ENCODE measurements around the gene SYNDIG1.

Gene SYNDIG1

GRCh38 chr20:24439737-24440387 lies 29.6 kb upstream of the SYNDIG1 start:
- Histone ChIP-seq H3K4ac (ENCODE audit: low read depth, low read length) (no peak overlapping the region), H2BK5ac (ENCODE audit: low read depth, low read length, poor library complexity) (no peak overlapping the region), H2AK5ac (ENCODE audit: low read length) (no peak overlapping the region), H3K4me2 (ENCODE audit: low read length) (no peak overlapping the region), H4K12ac (ENCODE audit: low read depth, low read length) (no peak overlapping the region), H3K27ac (ENCODE audit: low read depth, low read length) (no peak overlapping the region), H3K27me3 (ENCODE audit: insufficient read depth, low read length) (no peaks in the 10 kb centered on the region), H2BK120ac (ENCODE audit: insufficient read depth, low read length, poor library complexity) (no peak overlapping the region), H3K23ac (ENCODE audit: low read length) (no peak overlapping the region), H3K4me1 (ENCODE audit: control insufficient read depth in 1 of 2, insufficient read depth in 2 of 2, low read length in 2 of 2) (peaks cover 12 to 15% of the 10 kb centered on the region in 2 experiments), H3K9ac (ENCODE audit: low read length) (no peak overlapping the region), H3K79me2 (ENCODE audit: control insufficient read depth, insufficient read depth, low read length, poor library complexity) (no peaks in the 10 kb centered on the region), H3K9me3 (ENCODE audit: insufficient read depth, low read depth, low read length) (no peaks in the 10 kb centered on the region), H3K14ac (ENCODE audit: low read length) (no peak overlapping the region), H2AFZ (ENCODE audit: insufficient read depth, low read length, poor library complexity) (no peak overlapping the region), H2BK12ac (ENCODE audit: low read length) (no peak overlapping the region), H3K4me3 (ENCODE audit: low read depth, low read length) (no peak overlapping the region), H3K36me3 (ENCODE audit: control insufficient read depth in 1 of 2, insufficient read depth in 2 of 2, low read length in 2 of 2) (no peaks in the 10 kb centered on the region), H3K79me1 (ENCODE audit: low read length) (no peaks in the 10 kb centered on the region), H4K91ac (ENCODE audit: low read depth, low read length) (no peak overlapping the region), H3K18ac (ENCODE audit: low read length) (no peak overlapping the region), H4K8ac (ENCODE audit: low read depth, low read length) (no peak overlapping the region)
- WGBS (ENCODE audit: extremely low coverage, insufficient coverage, insufficient read length): no CpG with 5 or more reads among the region's 7 CpGs
- DNase-seq: no peak

DNA sequence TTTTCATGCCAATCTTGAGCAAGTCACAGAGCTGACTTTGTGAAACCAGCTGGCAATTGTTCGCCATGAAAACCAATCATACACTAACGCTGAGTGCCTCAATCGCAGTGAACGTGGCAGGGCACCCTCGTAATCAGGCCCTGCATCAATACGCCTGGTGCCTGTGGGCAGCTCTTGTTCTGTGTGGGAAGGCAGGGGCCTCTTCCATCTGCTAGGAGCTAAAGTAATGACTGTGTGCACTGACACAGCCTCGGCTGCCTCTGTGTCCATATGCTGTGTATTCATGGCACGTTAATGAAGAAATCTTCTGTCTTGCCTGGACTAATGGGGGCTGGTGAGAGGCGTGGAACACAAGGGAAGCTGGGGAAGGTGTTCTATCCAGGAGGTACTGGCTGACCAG lies 27.8 kb upstream of the SYNDIG1 start:
- Histone ChIP-seq H3K79me1 (ENCODE audit: low read length) (no peaks in the 10 kb centered on the region), H3K4me1 (ENCODE audit: control insufficient read depth in 1 of 2, insufficient read depth in 2 of 2, low read length in 2 of 2) (peaks cover 17 to 21% of the 10 kb centered on the region in 2 experiments), H3K18ac (ENCODE audit: low read length) (no peak overlapping the region), H2BK120ac (ENCODE audit: insufficient read depth, low read length, poor library complexity) (no peak overlapping the region), H2AFZ (ENCODE audit: insufficient read depth, low read length, poor library complexity) (no peak overlapping the region), H2BK12ac (ENCODE audit: low read length) (no peak overlapping the region), H3K4me2 (ENCODE audit: low read length) (no peak overlapping the region), H3K4me3 (ENCODE audit: low read depth, low read length) (no peak overlapping the region), H3K27me3 (ENCODE audit: insufficient read depth, low read length) (no peaks in the 10 kb centered on the region), H3K79me2 (ENCODE audit: control insufficient read depth, insufficient read depth, low read length, poor library complexity) (no peaks in the 10 kb centered on the region), H4K8ac (ENCODE audit: low read depth, low read length) (no peak overlapping the region), H3K4ac (ENCODE audit: low read depth, low read length) (no peak overlapping the region), H4K91ac (ENCODE audit: low read depth, low read length) (no peak overlapping the region), H3K36me3 (ENCODE audit: control insufficient read depth in 1 of 2, insufficient read depth in 2 of 2, low read length in 2 of 2) (no peaks in the 10 kb centered on the region), H3K27ac (ENCODE audit: low read depth, low read length) (no peak overlapping the region), H4K12ac (ENCODE audit: low read depth, low read length) (no peak overlapping the region), H3K14ac (ENCODE audit: low read length) (no peak overlapping the region), H3K9ac (ENCODE audit: low read length) (no peak overlapping the region), H3K23ac (ENCODE audit: low read length) (no peak overlapping the region), H2AK5ac (ENCODE audit: low read length) (no peak overlapping the region), H3K9me3 (ENCODE audit: insufficient read depth, low read depth, low read length) (no peaks in the 10 kb centered on the region), H2BK5ac (ENCODE audit: low read depth, low read length, poor library complexity) (no peak overlapping the region)
- WGBS (ENCODE audit: extremely low coverage, insufficient coverage, insufficient read length): no CpG with 5 or more reads among the region's 9 CpGs
- DNase-seq: no peak

GRCh38 chr20:24442909-24443308 lies 26.5 kb upstream of the SYNDIG1 start:
- no peaks in the 10 kb centered on the region for H3K79me2 ChIP-seq (ENCODE audit: control insufficient read depth, insufficient read depth, low read length, poor library complexity)
- no peak overlapping the region for H3K4ac ChIP-seq (ENCODE audit: low read depth, low read length)
- H3K4me2 ChIP-seq (ENCODE audit: low read length): no peak overlapping the region
- peaks cover 17 to 21% of the 10 kb centered on the region in 2 experiments for H3K4me1 ChIP-seq (ENCODE audit: control insufficient read depth in 1 of 2, insufficient read depth in 2 of 2, low read length in 2 of 2)
- H2AFZ ChIP-seq (ENCODE audit: insufficient read depth, low read length, poor library complexity): no peak overlapping the region
- H2AK5ac ChIP-seq (ENCODE audit: low read length): no peak overlapping the region
- H3K27ac ChIP-seq (ENCODE audit: low read depth, low read length): no peak overlapping the region
- H3K18ac ChIP-seq (ENCODE audit: low read length): no peak overlapping the region
- H3K36me3 ChIP-seq (ENCODE audit: control insufficient read depth in 1 of 2, insufficient read depth in 2 of 2, low read length in 2 of 2): no peaks in the 10 kb centered on the region
- H2BK5ac ChIP-seq (ENCODE audit: low read depth, low read length, poor library complexity): no peak overlapping the region
- no peak overlapping the region for H3K14ac ChIP-seq (ENCODE audit: low read length)
- H3K9me3 ChIP-seq (ENCODE audit: insufficient read depth, low read depth, low read length): no peaks in the 10 kb centered on the region
- H2BK12ac ChIP-seq (ENCODE audit: low read length): no peak overlapping the region
- no peak overlapping the region for H2BK120ac ChIP-seq (ENCODE audit: insufficient read depth, low read length, poor library complexity)
- H4K8ac ChIP-seq (ENCODE audit: low read depth, low read length): no peak overlapping the region
- no peak overlapping the region for H4K91ac ChIP-seq (ENCODE audit: low read depth, low read length)
- no peaks in the 10 kb centered on the region for H3K79me1 ChIP-seq (ENCODE audit: low read length)
- no peak overlapping the region for H4K12ac ChIP-seq (ENCODE audit: low read depth, low read length)
- no peaks in the 10 kb centered on the region for H3K27me3 ChIP-seq (ENCODE audit: insufficient read depth, low read length)
- H3K4me3 ChIP-seq (ENCODE audit: low read depth, low read length): no peak overlapping the region
- DNase-seq: no peak
- no peak overlapping the region for H3K9ac ChIP-seq (ENCODE audit: low read length)
- H3K23ac ChIP-seq (ENCODE audit: low read length): no peak overlapping the region
- no CpG with 5 or more reads among the region's 3 CpGs for WGBS (ENCODE audit: extremely low coverage, insufficient coverage, insufficient read length)

GRCh38 chr20:24443436-24443835 lies 26.0 kb upstream of the SYNDIG1 start:
- no peaks in the 10 kb centered on the region for H3K9me3 ChIP-seq (ENCODE audit: insufficient read depth, low read depth, low read length)
- no peak overlapping the region for H2BK120ac ChIP-seq (ENCODE audit: insufficient read depth, low read length, poor library complexity)
- H2BK12ac ChIP-seq (ENCODE audit: low read length): no peak overlapping the region
- no peak overlapping the region for H4K12ac ChIP-seq (ENCODE audit: low read depth, low read length)
- no peak overlapping the region for H3K4me2 ChIP-seq (ENCODE audit: low read length)
- H3K18ac ChIP-seq (ENCODE audit: low read length): no peak overlapping the region
- no peak overlapping the region for H2BK5ac ChIP-seq (ENCODE audit: low read depth, low read length, poor library complexity)
- no peak overlapping the region for H3K4ac ChIP-seq (ENCODE audit: low read depth, low read length)
- no peak overlapping the region for H3K4me3 ChIP-seq (ENCODE audit: low read depth, low read length)
- WGBS (ENCODE audit: extremely low coverage, insufficient coverage, insufficient read length): no CpG with 5 or more reads among the region's 2 CpGs
- H3K79me1 ChIP-seq (ENCODE audit: low read length): no peaks in the 10 kb centered on the region
- no peak overlapping the region for H2AK5ac ChIP-seq (ENCODE audit: low read length)
- no peak for DNase-seq
- H3K36me3 ChIP-seq (ENCODE audit: control insufficient read depth in 1 of 2, insufficient read depth in 2 of 2, low read length in 2 of 2): no peaks in the 10 kb centered on the region
- no peak overlapping the region for H3K23ac ChIP-seq (ENCODE audit: low read length)
- no peak overlapping the region for H2AFZ ChIP-seq (ENCODE audit: insufficient read depth, low read length, poor library complexity)
- no peaks in the 10 kb centered on the region for H3K27me3 ChIP-seq (ENCODE audit: insufficient read depth, low read length)
- H4K8ac ChIP-seq (ENCODE audit: low read depth, low read length): no peak overlapping the region
- H3K27ac ChIP-seq (ENCODE audit: low read depth, low read length): no peak overlapping the region
- peaks cover 17 to 21% of the 10 kb centered on the region in 2 experiments for H3K4me1 ChIP-seq (ENCODE audit: control insufficient read depth in 1 of 2, insufficient read depth in 2 of 2, low read length in 2 of 2)
- H3K79me2 ChIP-seq (ENCODE audit: control insufficient read depth, insufficient read depth, low read length, poor library complexity): no peaks in the 10 kb centered on the region
- no peak overlapping the region for H3K14ac ChIP-seq (ENCODE audit: low read length)
- H4K91ac ChIP-seq (ENCODE audit: low read depth, low read length): no peak overlapping the region
- H3K9ac ChIP-seq (ENCODE audit: low read length): no peak overlapping the region
